Measurements from ENCODE around the gene EIF4EBP2. TPM values are rescaled to one million over a fixed set of nuclear protein-coding genes. Genes with fewer than 3 reads are reported as not detected.

The EIF4EBP2 gene
- total and polyA plus RNA-seq, 2 of the 13 experiments (the other 11 are each of a cell fraction or from before 2014, with no cell fraction given): 16.9 to 22.0 TPM

DNA sequence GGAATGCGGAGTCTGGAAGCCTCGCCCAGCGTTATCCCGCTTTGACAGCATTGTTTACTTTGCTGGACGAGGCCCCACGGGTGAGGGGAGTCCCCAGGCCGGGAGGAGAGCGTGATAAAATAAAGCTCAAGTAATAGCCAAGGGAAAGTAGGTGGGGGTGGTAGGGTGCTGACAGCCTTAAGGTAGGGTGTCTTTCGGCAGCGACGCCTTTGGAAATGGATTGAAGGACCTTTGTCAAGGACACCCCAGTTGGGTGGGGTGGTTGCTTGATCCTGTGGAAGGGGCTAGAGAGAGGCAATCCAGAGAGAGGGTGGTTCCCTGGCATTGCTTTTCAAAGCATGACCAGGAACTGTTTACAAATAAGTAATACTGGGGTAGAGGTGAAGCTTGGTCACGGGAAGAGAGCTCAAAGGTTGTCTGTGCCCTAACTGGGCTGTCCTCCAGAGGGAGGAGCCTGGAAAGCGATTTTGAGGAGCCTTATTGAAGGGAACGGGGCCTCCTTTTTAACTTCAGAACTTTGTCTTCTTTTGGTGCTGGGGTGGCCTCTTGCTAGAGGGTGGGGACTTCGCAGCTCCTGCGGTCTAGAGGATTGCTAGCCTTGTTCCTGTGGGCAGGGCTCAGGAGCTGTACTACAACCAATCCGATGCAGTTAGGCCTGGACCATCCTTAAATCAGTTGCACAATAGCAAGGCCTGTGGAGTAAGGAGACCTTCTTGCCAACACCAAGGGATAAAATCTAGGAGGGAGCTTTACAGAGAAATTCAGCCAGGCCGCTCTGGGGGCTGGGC lies 1.3 kb downstream of the EIF4EBP2 start (continued):
- TF ChIP-seq ZNF292 (CRISPR knock-in tag; IDR thresholded peaks at IDR 0.05; ENCODE audit: borderline replicate concordance, low read depth) (no peak), ZNF143 (CRISPR knock-in tag; IDR thresholded peaks at IDR 0.05) (no peak), HMG20A (CRISPR knock-in tag; IDR thresholded peaks at IDR 0.05; ENCODE audit: borderline replicate concordance) (peak; percentile 8; the same call in 1 of the 2 replicates), ZSCAN29 (CRISPR knock-in tag; conservative IDR thresholded peaks at IDR 0.05) (no peak), ZNF530 (CRISPR knock-in tag; IDR thresholded peaks at IDR 0.05; ENCODE audit: low read depth) (no peak), DBP (CRISPR knock-in tag; IDR thresholded peaks at IDR 0.05; ENCODE audit: not compliant biosample characterization) (no peak), ZNF180 (CRISPR knock-in tag; IDR thresholded peaks at IDR 0.05; ENCODE audit: borderline replicate concordance, low read depth) (no peak), U2AF2 (IDR thresholded peaks at IDR 0.05; ENCODE audit: low read depth, low read length) (no peak), EHMT2 (IDR thresholded peaks at IDR 0.05; ENCODE audit: borderline replicate concordance, low read depth, low read length) (no peak), ZNF614 (CRISPR knock-in tag; IDR thresholded peaks at IDR 0.05; ENCODE audit: borderline replicate concordance) (no peak), MAFG (CRISPR knock-in tag; IDR thresholded peaks at IDR 0.05) (no peak), ZNF766 (CRISPR knock-in tag; IDR thresholded peaks at IDR 0.05; ENCODE audit: borderline replicate concordance) (no peak), GATA4 (IDR thresholded peaks at IDR 0.05; ENCODE audit: borderline replicate concordance, low read depth) (no peak), THYN1 (CRISPR knock-in tag; IDR thresholded peaks at IDR 0.05; ENCODE audit: borderline replicate concordance, low read depth) (no peak), NKX3-1 (CRISPR knock-in tag; IDR thresholded peaks at IDR 0.05) (no peak), KMT2B (CRISPR knock-in tag; IDR thresholded peaks at IDR 0.05) (no peak), MLLT10 (CRISPR knock-in tag; IDR thresholded peaks at IDR 0.05) (no peak), ZNF512B (CRISPR knock-in tag; IDR thresholded peaks at IDR 0.05; ENCODE audit: borderline replicate concordance) (no peak), ZNF589 (CRISPR knock-in tag; conservative IDR thresholded peaks at IDR 0.05) (no peak), KLF13 (CRISPR knock-in tag; IDR thresholded peaks at IDR 0.05) (no peak), ZC3H4 (CRISPR knock-in tag; IDR thresholded peaks at IDR 0.05; ENCODE audit: borderline replicate concordance) (no peak), ZNF276 (CRISPR knock-in tag; IDR thresholded peaks at IDR 0.05; ENCODE audit: low read depth) (0 out of 2 replicates have a peak, but pooled peaks have one; percentile 20), ZKSCAN1 (IDR thresholded peaks at IDR 0.05; ENCODE audit: low read length) (no peak)
- TF ChIP-seq, protein P1, sequence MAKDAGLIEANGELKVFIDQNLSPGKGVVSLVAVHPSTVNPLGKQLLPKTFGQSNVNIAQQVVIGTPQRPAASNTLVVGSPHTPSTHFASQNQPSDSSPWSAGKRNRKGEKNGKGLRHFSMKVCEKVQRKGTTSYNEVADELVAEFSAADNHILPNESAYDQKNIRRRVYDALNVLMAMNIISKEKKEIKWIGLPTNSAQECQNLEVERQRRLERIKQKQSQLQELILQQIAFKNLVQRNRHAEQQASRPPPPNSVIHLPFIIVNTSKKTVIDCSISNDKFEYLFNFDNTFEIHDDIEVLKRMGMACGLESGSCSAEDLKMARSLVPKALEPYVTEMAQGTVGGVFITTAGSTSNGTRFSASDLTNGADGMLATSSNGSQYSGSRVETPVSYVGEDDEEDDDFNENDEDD (CRISPR knock-in tag; IDR thresholded peaks at IDR 0.05; ENCODE audit: borderline replicate concordance): no peak; the same call in 1 of the 2 replicates
